ENCODE data around the gene ACAD9. TPM values are rescaled to one million over a fixed set of nuclear protein-coding genes. Genes with fewer than 3 reads are reported as not detected.

The ACAD9 gene
- total RNA-seq, 4 donors from 2014 or later, result 32.4 to 44.0 (median 38.7) TPM

GRCh38 chr3:128870347-128870746, 9.1 kb upstream of the ACAD9 start:
- H3K4me3 ChIP-seq, result no peak overlapping the region
- ATAC-seq, result no peak
- TF ChIP-seq CTCF (IDR thresholded peaks at IDR 0.05) (no peak), POLR2AphosphoS5 (IDR thresholded peaks at IDR 0.05) (no peak), EP300 (IDR thresholded peaks at IDR 0.05) (no peak), POLR2A (IDR thresholded peaks at IDR 0.05) (no peak)
- no peaks in the 10 kb centered on the region for H3K9me3 ChIP-seq
- no peaks in the 10 kb centered on the region for H3K36me3 ChIP-seq
- 80% methylated on average over 1 of the region's 4 CpGs; no CpG with 5 or more reads in 1 of the 2 donors for WGBS, 2 donors (ENCODE audit: low coverage in 1 of 2)
- H3K27ac ChIP-seq, result no peak overlapping the region
- no peaks in the 10 kb centered on the region for H3K27me3 ChIP-seq
- no peaks in the 10 kb centered on the region for H3K4me1 ChIP-seq

- ATAC-seq, result no peak
- H3K4me1 ChIP-seq, result no peaks in the 10 kb centered on the region
- no peaks in the 10 kb centered on the region for H3K27me3 ChIP-seq
- no peaks in the 10 kb centered on the region for H3K36me3 ChIP-seq
- H3K9me3 ChIP-seq, result no peaks in the 10 kb centered on the region
- WGBS, 2 donors (ENCODE audit: low coverage in 1 of 2), result 83% methylated on average over 4 of the region's 4 CpGs; no CpG with 5 or more reads in 1 of the 2 donors
- H3K27ac ChIP-seq, result no peak overlapping the region
- no peak for TF ChIP-seq POLR2A (IDR thresholded peaks at IDR 0.05)
- no peak for TF ChIP-seq POLR2AphosphoS5 (IDR thresholded peaks at IDR 0.05)
- TF ChIP-seq CTCF (IDR thresholded peaks at IDR 0.05), result no peak
- TF ChIP-seq EP300 (IDR thresholded peaks at IDR 0.05), result no peak
- H3K4me3 ChIP-seq, result no peak overlapping the region
Observed at GRCh38 chr3:128872282-128872681, 7.1 kb upstream of the ACAD9 start.

- Histone ChIP-seq H3K36me3 (no peaks in the 10 kb centered on the region), H3K27me3 (no peaks in the 10 kb centered on the region), H3K9me3 (no peaks in the 10 kb centered on the region), H3K4me3 (no peak overlapping the region), H3K27ac (no peak overlapping the region), H3K4me1 (peaks cover 0 to 3% (median under 1%) of the 10 kb centered on the region in 3 donors)
- ATAC-seq, result no peak
- 81 to 95% methylated on average over 4 to 8 of the region's 8 CpGs for WGBS, 2 donors (ENCODE audit: low coverage in 1 of 2)
- no peak for TF ChIP-seq CTCF (IDR thresholded peaks at IDR 0.05)
- no peak for TF ChIP-seq EP300 (IDR thresholded peaks at IDR 0.05)
- no peak for TF ChIP-seq POLR2AphosphoS5 (IDR thresholded peaks at IDR 0.05)
- TF ChIP-seq POLR2A (IDR thresholded peaks at IDR 0.05), result no peak
Observed at GRCh38 chr3:128872744-128873143, 6.7 kb upstream of the ACAD9 start.

GRCh38 chr3:128873244-128874022, 6.0 kb upstream of the ACAD9 start:
- TF ChIP-seq EP300 (IDR thresholded peaks at IDR 0.05) (no peak), CTCF (IDR thresholded peaks at IDR 0.05) (no peak), POLR2AphosphoS5 (IDR thresholded peaks at IDR 0.05) (no peak), POLR2A (IDR thresholded peaks at IDR 0.05) (no peak)
- WGBS, 2 donors (ENCODE audit: low coverage in 1 of 2), result 51 to 66% methylated on average over 6 to 8 of the region's 8 CpGs

More at GRCh38 chr3:128873244-128874022, 6.0 kb upstream of the ACAD9 start:
- Histone ChIP-seq H3K36me3 (no peaks in the 10 kb centered on the region), H3K9me3 (no peaks in the 10 kb centered on the region), H3K27ac (no peak overlapping the region), H3K4me3 (no peak overlapping the region), H3K27me3 (no peaks in the 10 kb centered on the region), H3K4me1 (peaks cover 0 to 10% (median 6%) of the 10 kb centered on the region in 3 donors)
- no peak for ATAC-seq
